Measurements from ENCODE around the gene BTG4. TPM values are rescaled to one million over a fixed set of nuclear protein-coding genes. Genes with fewer than 3 reads are reported as not detected.

Gene BTG4
- polyA plus RNA-seq, 3 donors, result not detected

DNA sequence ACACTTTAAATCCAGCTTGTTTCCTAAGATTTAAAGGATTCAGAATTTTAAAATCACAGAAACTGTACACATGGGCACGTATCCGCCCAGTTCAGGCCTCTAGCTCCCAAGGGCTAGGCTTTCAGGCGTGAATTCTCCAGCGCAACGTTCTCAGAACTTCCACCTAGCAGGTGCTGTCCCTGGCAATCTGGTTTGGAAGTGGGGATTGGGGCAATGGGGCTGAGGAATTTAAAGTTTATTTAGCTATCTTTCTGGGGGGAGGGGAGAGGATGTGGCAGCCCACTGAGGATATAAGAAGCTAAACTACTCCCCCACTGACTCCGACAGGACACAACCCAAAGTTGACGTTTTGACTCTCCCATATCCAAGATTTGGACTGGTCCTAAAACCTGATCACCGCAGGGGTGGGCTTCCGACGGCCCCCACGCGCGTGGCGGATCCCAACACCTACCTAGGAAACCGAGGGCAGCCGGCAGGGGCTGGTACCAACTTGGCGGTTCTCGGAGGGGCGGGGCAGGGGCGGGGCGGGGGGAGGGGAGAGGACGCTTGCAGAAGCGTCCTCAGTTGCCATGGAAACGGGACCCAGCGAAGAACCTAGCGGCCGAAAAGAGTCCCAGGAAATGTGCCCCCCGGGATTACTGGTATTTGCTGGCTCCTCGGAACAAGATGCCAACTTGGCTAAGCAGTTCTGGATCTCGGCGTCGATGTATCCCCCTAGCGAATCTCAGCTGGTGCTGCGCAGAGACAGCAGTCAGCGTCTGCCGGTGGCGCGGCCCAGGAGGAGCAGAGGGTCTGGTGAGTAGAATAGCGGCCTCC is 2.2 kb upstream of the BTG4 start, which contains the start of gene HOATZ:
TSS of gene HOATZ (plus strand) at position 563 of the 816 bp plus-strand sequence. CDS start at position 570, 7 bp downstream.
- WGBS, 3 donors, result 20 to 24% (median 21%) methylated on average over 38 to 39 of the region's 39 CpGs
- H3K27ac ChIP-seq (ENCODE audit: low read depth, low read length), result no peak within 1 kb of the TSS

DNA sequence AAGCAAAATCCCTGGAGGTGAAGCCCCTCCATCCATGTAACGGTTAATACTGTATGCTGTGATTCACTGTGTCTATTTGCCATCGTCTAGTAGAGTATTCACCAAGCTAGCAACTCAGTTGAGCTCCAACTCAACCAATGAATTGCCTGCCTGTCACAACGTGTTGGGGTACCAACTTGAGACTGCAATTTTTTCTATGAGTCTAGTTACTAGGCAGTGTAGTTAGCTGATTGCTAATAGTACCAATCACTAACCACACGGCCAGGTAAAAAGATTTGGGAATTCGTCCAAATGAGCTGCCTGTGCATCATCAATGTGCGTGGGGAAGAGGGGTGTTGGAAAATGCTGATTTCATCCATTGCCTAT is 1.0 kb upstream of the BTG4 start:
- WGBS, 3 donors, result 36 to 43% (median 37%) methylated on average over 6 of the region's 6 CpGs
- H3K27ac ChIP-seq (ENCODE audit: low read depth, low read length), result no peak overlapping the region

DNA sequence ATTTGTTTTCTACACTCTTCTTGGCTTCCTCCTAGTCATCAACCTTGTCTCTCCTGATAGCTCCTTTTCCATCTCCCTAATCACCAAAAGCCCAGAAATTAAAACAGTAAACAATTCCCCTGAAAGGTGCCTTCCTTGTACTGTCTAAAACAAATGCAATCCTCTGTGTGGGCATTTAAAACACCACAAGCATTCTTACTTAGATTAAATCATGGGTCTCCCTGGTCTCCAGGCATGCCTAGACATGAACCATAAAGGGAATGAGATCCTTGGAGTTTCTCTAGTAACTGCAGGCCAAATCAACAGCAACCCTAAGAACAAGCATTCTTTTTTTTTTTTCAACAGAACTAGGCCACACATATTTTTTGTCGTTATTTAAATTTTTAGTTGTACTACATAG is 1.9 kb downstream of the BTG4 start:
- no peak overlapping the region for H3K27ac ChIP-seq (ENCODE audit: low read depth, low read length)
- 93 to 97% (median 95%) methylated on average over 1 of the region's 1 CpG for WGBS, 3 donors

DNA sequence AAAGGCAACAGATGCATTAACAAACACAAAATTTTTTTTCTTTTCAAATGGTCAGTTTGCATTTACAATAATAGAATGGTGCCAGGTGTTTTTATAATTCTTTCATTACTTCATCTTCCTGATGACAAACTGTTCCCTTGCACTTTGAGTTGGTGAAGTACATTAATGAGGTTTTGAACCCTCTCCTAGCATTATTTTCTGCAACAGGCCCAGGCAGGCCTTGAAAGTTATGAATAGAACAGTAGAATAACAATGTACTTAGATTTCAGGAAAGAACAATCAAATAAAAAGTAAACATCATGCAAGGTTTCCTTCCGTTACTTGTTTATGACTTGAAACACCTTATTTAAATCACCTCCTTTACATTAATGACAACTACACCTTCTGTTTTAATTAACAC is 9.6 kb downstream of the BTG4 start:
- H3K27ac ChIP-seq (ENCODE audit: low read depth, low read length), result no peak overlapping the region
- WGBS, 3 donors, result 76 to 89% (median 83%) methylated on average over 1 of the region's 1 CpG

DNA sequence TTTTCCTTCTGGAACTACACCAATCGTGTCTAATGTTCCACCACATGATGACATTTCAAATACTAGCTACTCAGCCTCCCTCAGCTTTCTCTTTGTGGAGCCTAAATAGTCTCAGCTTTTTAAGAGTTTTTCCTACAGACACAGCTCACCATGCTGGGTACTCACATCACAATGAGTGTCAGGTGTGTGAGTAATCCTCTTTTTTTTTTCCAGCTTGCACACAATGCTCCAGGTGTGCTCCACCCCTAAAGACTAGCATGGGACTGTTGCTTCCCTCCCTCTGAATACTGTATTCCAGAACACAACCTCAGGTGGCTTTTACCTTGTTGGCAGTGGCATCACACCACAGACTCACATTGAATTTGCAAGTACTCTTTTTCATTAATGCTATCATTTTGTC is 11.7 kb downstream of the BTG4 start:
- H3K27ac ChIP-seq (ENCODE audit: low read depth, low read length), result no peak overlapping the region
- WGBS, 3 donors, result 53 to 78% (median 75%) methylated on average over 1 of the region's 1 CpG

DNA sequence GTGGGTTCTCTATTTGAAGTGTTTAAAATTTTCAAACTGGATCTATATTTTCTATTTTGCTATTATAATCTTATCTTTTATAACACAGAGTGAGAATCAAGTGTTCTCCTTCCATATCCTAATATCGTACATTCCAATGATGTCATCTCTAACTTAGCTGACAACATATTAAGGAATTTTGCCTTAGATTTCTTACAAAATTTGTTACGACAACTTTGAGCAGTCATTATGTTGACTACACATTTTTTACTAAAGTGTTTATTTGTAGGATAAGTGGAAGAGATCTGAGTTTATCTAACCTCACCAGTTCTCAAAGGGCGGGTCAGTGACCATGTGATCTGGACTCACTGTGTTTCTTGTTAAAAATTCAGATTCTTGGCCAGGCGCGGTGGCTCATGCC is 12.7 kb downstream of the BTG4 start:
- 72 to 85% (median 82%) methylated on average over 5 of the region's 5 CpGs for WGBS, 3 donors
- no peak overlapping the region for H3K27ac ChIP-seq (ENCODE audit: low read depth, low read length)

DNA sequence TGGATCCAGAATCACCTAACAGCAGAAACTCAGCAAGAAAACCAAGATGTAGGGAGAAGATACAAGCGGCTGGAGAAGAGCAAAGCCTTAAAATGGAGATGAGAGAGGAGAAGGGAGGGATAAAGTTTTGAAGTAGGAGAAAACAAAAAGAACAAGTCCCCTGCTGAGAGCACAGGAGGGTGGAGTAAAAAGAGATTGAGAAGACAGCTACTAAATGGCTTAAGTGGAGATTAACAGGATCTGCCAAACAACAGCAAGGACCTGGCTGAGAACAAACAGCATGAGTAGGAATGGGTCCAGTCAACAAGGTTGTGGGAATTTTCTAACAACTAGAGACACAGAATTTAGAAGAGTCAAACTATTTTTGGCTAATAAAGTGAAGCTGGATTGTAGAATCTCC is 18.1 kb downstream of the BTG4 start:
- WGBS, 3 donors, result 56 to 82% (median 81%) methylated on average over 1 of the region's 1 CpG

DNA sequence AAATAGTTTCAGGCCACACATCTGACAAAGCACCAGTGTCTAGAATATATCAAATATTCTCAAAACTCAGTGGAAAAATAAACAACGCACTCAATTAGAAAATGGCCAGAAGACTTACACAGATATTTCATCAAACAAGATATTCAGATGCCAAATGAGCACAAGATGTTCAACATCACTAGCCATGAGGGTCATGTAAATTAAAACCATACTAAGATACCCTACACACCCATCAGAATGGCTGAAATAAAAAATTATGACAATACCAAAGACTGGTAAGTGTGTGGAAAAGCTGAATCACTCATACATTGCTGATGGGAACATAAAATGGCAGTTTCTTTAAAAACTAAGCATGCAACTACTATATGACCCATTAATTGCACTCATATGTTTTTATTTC is 21.7 kb downstream of the BTG4 start:
- WGBS, 3 donors, result 90 to 100% (median 94%) methylated on average over 1 of the region's 1 CpG
- no peak overlapping the region for H3K27ac ChIP-seq (ENCODE audit: low read depth, low read length)

More for the DNA sequence above, 18.1 kb downstream of the BTG4 start:
- H3K27ac ChIP-seq (ENCODE audit: low read depth, low read length), result no peak overlapping the region

DNA sequence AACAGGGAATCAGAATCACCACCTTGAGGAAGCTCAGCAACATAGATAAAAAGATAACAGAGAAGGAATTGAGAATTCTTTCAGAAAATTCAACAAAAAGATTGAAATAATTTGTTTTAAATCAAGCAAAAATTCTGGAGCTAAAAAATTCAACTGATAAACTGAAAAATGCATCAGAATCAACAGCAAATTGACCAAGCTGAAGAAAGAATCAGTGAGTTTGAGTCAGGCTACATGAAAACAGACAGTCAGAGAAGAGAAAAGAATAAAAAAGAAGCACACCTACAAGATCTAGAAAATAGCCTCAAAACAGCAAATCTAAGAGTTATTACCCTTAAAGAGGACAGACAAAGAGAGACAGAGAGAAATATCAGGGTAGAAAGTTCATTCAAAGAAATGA is 28.8 kb downstream of the BTG4 start:
- H3K27ac ChIP-seq (ENCODE audit: low read depth, low read length), result no peak overlapping the region

DNA sequence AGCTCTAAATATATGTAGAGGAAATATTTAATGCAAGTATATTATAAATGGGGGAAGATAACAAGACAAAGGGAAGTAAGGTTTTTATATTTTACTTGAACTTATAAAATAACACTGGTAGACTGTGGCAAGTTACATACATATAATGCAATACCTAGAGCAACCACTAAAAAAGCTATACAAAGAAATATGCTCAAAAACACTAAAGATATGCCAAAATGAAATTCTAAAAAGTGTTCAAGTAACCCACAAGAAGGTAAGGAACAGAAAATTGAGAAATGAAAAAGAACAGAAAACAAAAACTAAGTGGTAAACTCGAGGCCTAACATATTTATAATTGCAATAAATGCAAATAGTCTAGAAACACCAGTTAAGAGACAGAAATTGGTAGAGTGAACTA is 32.5 kb downstream of the BTG4 start:
- WGBS, 3 donors, result 82 to 89% (median 82%) methylated on average over 1 of the region's 1 CpG
- H3K27ac ChIP-seq (ENCODE audit: low read depth, low read length), result no peak overlapping the region

DNA sequence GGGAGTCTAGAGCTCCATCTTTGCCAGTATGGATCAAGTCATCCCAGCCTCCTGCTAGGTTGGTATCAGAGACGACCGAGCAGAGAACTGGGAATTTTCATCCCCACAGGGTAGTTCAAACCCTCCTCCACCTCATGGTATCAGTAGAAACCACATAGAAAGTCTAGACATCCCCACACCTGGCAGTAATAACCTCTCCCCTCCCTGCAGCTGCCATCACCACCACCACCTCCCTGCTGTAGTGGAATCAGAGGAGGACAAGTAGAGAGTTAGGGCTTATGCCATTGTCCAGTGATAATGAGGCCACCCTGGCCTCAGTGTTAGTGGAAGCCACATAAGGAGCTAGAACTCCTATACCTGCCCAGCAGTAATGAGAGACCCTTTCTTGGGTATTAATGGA is 34.3 kb downstream of the BTG4 start:
- H3K27ac ChIP-seq (ENCODE audit: low read depth, low read length), result no peak overlapping the region
- WGBS, 3 donors, result 85 to 97% (median 92%) methylated on average over 2 of the region's 2 CpGs

DNA sequence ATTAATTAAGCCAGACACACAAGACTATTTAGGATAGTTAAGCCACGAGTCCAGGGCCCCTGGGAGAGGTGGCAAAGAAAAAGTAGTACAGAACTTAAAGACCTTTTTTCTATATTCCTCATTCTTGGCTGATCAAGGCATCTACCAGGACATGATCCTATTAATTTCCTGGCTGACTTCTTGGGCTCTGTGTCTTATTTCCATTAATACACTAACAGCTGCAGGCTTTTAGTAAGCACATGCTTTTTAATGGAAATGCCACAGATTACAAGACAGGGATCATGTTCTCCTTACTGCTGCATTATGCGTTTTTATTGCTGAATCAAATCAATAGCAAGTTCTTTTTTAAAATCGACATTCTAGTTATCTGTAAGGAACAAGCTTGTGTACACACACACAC is 35.2 kb downstream of the BTG4 start:
- H3K27ac ChIP-seq (ENCODE audit: low read depth, low read length), result no peak overlapping the region
- WGBS, 3 donors, result 29 to 63% (median 61%) methylated on average over 3 of the region's 3 CpGs

DNA sequence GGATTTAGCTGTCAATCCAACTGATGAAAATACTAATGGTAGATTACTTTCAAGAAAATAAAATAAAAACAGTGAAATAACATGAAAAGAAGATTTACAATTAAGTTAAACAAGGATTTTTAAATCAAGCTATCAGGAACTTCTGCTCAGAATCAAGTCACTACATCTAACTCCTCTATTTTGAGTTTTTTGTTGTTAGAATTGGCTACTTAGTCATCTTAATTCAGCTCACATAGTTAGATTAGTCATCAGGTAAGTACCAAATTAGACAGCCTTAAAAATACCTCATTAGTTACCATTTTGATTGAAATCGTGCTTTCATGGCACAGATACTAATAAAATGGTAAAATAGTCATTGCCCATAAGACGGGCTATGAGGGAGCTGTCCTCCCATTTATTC is 35.8 kb downstream of the BTG4 start:
- H3K27ac ChIP-seq (ENCODE audit: low read depth, low read length), result no peak overlapping the region
- 41 to 43% (median 42%) methylated on average over 2 of the region's 2 CpGs for WGBS, 3 donors

DNA sequence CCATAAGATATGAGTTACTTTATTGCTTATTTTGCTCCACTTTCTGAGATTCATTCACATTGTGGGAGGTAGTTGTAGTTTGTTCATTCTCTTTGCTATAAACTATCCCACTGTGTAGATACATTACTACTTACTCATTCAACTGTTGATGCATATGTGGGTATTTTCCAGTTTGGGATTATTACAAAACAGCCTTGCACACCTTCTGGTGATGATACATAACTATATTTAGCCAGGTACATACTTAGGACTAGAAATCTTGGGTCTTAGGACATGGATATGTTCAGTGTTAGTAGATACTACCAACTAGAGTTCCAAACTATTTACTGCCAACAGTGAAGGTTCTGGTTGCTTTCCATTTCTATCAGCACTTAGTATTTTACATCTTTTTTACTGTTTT is 37.8 kb downstream of the BTG4 start:
- no peak overlapping the region for H3K27ac ChIP-seq (ENCODE audit: low read depth, low read length)

DNA sequence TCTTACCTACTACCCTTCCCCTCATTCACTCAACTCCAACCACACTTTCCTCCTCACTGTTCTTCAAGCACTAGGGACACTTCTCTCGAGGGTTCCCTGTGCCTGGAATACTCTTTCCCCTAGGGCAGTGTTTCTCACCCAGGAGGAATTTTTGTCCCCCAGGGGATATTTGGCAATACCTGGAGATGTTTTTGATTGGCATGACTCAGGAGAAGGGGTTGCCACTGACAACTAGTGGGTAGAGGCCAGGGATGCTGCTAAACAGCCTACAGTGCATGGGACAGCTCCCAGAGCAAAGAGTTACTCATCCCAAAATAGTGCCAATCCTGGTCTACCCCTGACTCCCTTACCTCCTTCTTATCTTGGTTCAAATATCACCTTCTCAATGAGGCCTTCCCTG is 40.0 kb downstream of the BTG4 start:
- H3K27ac ChIP-seq (ENCODE audit: low read depth, low read length), result no peak overlapping the region
- 92 to 100% (median 93%) methylated on average over 1 of the region's 1 CpG for WGBS, 3 donors

DNA sequence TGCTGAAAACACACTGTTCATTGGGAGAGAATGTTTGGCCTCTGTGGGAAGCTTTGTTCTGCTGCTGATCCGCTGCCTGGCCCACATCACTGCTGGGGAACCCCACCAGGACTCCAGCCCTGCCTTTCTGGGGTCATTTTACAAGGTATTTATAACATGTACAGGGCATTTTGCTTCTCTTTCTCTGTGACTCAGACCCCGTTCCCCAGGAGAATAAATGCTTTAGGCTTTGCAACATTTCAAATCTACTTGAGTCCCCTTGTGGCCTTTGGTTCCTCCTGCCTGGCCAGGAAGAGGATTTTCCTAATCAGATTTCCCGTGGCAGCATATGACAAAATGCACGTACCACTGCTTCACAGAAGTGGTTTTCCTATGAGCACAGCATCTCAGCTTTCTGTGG is 43.0 kb downstream of the BTG4 start:
- no peak overlapping the region for H3K27ac ChIP-seq (ENCODE audit: low read depth, low read length)
- 37 to 52% (median 43%) methylated on average over 4 of the region's 4 CpGs for WGBS, 3 donors

DNA sequence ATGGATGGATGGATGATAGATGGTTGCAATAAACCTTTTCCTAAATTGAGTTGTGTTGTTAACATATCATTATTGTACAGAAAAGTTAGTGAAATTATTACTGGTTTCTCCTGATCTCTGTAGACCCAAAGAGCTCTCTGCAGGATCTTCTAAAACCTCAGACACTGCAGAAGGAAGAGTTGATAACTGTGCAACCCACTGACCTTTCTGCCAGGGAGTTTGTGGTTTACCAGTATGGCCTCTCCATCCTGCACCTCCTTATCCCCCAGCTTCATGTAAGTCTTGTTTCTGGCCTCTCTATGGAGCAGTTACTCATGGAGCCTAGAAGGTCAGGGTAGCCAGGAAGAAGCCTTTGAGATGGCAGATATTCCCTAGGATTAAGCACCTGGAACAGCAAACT is 45.6 kb downstream of the BTG4 start:
- no peak overlapping the region for H3K27ac ChIP-seq (ENCODE audit: low read depth, low read length)

DNA sequence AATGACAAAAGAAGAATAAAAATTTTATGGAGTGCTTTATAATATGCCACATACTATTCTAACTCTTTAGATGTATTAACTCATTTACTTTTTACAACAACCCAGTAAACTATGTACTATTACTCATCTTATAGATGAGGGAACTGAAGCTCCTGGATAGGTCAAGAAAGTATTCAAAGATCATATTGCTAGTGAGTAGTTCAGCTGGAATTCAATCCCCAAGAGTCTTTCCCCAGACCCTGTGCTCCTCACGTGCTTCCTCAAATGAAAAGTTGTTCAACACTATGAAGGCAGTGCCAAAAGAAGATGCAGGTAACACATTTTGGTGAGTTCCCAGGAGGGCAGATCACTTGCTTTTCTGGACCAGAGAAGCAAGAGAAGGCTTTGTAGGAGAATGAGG is 46.8 kb downstream of the BTG4 start:
- WGBS, 3 donors, result 58 to 85% (median 64%) methylated on average over 1 of the region's 1 CpG
- no peak overlapping the region for H3K27ac ChIP-seq (ENCODE audit: low read depth, low read length)

DNA sequence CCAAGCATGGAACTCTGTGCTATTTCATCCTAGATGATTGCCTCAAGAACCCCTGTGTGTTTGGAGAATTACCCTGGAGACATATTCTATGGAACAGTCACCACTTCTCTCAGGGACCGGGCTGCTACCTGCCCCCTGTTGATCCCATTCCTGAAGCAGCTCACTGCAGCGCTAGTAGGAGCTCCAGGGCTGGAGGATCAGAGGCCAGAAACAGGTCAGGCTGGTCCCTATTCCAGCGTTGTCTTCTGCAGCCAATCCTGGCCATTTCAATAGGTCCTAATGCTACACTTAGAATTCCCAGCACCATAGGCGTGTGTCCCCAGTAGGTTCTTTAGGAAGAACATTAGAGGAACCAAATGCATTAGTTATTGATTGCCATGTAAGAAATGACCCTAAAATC is 48.9 kb downstream of the BTG4 start:
- no peak overlapping the region for H3K27ac ChIP-seq (ENCODE audit: low read depth, low read length)
- WGBS, 3 donors, result 93 to 96% (median 93%) methylated on average over 4 of the region's 4 CpGs

DNA sequence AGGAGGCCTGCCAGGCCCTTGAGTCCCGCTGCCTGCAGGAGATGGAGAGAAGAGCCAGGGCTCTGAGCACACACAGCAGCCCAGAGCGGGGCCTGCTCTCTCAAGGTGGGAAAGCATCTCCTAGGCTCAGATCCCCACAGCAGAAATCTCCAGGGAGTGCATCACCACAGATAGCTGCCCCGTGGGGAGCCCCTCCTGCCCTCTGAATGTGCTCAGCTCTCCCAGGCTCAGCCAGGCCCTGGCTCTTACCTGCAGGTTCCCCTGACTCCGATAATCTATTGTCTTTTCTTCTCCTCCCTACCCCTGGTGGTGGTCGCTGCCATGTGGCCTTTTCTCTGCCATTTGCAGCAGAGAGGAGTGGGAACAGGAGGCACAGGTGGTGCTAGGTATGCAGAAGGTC is 49.9 kb downstream of the BTG4 start:
- 72 to 87% (median 87%) methylated on average over 5 of the region's 5 CpGs for WGBS, 3 donors
- H3K27ac ChIP-seq (ENCODE audit: low read depth, low read length), result no peak overlapping the region

All from adipose tissue (tissue), 3 donors.